ELR (cell line): Measurements from ENCODE around the gene NSMCE1.
"Not testable (repeated sequence)": the region's sequence is repeated elsewhere in the genome, so short reads cannot be mapped to it uniquely, and the experiment has no call there.

Experiments
- DNase-seq: peaks from one replicate; pipeline ENCODE4 v3.0.0-alpha.2; 2015; ENCODE audit warnings: low read depth

NSMCE1 gene

DNA sequence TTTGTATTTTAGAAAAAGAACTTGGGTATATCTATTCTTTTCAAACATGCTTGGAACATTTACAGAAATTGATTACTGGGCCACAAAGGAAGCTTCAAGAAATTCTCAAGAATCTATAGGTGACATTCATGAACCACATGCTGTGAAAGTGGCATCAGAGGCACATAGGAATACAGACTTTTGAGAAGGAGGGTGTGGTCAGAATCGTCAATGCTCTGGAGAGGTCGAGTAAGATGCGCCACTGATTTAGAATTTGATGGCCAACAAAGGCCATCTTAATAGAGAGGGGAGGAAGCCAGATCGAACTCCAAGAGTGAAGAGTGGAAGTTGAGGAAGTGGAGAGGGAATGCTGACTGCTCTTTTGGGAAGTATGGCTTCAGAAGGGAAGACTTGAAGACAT is 3.5 kb upstream of the NSMCE1 start:
- DNase-seq = no peak

DNA sequence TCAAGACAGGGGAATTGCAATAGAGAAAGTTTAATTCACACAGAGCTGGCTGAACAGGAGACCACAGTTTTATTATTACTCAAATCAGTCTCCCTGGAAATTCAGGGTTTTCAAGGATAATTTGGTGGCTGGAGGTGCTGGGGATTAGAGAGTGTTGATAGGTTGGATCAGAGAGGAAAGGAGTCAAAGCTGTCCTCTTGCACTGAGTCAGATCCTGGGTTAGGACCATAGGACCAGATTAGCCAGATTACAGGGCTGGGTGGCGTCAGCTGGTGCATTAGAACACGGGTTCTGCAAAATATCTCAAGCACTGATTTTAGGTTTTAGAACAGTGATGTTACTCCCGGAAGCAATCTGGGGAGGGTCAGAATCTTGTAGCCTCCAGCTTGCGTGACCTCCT is 1.8 kb upstream of the NSMCE1 start:
- DNase-seq = no peak

DNA sequence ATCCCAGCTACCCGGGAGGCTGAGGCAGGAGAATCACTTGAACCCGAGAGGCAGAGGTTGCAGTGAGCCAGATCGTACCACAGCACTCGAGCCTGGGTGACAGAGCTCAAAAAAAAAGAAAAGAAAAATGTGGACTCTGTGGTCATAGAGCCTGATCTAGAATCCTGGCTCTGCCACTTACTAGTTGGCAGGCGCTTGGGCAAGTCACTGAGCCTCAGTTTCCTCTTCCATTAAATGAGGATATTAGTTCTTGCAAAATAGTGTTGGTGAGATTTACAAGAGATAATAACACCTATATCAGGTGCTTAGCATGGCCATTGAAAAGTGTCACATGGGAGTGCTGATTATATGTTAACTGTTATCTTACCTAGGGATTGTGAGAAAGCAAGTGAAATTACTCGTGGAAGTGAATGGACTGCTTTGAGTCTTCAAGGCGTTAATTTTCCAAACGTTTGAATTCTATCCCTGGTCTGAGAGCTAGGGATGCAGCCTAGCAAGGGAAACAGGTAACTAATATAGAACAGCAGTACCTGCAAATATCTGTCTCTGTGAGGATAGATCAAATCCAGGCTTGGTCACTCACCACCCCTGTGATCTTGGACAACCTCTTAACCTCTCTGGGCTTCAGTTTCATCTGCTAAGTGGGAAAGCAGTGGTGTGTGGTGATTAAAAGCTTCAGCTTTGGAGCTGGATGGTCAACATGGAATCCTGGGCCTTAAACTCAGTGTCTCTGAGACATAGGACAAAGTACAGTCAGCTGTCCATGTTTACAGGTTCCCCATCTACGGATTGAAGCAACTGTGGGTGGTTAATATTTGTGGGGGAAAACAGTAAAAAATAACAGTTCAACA is 953 bp upstream of the NSMCE1 start:
- DNase-seq = no peak

GRCh38 chr16:27267037-27267677 is 1.4 kb downstream of the NSMCE1 start:
- DNase-seq = no peak

DNA sequence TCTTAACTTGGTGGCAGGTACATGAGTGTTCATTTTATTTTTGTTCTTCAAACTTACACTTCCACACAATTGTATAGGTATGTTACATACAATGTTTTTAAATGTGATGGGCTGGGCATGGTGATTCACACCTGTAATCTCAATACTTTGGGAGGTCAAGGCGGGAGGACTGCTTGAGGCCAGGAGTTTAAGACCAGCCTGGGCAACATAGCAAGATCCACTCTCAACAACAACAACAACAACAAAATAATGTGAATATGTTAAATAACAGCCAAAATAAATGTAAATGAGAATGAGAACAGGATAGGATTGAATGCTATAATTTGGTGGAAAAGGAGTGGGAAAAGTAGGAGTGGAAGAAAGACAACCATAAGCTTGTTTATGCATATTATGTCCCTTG is 2.6 kb downstream of the NSMCE1 start:
- DNase-seq = no peak

DNA sequence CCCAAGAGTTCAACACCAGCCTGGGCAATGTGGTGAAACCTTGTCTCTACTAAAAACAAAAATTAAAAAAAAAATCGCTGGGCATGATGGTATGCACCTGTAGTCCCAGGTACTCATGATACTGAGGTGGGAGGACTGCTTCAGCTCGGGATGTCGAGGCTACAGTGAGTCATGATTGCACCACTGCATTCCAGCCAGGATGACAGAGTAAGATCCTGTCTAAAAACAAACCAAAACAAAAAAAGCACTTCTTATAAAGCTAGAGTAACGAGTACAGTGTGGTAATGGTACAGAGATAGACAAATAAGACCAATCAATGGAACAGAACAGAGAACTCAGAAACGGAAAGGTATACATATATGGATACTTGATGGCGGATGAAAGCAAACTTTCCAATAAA is 4.4 kb downstream of the NSMCE1 start:
- peak; percentile 82 for DNase-seq

DNA sequence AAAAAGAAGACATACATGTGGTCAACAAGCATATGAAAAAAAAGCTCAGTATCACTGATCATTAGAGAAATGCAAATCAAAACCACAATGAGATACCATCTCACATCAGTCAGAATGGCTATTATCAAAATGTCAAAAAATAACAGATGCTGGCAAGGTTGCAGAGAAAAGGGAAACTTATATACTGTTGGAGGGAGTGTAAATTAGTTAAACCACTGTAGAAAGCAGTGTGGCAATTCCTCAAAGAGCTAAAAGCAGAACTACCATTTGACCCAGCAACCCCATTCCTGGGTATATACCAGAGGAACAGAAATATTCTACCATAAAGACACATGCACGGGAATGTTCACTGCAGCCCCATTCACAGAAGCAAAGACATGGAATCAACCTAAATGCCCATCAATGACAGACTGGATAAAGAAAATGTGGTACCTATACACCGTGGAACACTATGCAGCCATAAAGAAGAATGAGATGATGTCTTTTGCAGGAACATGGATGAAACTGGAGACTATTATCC is 5.6 kb downstream of the NSMCE1 start:
- not testable (repeated sequence) for DNase-seq

DNA sequence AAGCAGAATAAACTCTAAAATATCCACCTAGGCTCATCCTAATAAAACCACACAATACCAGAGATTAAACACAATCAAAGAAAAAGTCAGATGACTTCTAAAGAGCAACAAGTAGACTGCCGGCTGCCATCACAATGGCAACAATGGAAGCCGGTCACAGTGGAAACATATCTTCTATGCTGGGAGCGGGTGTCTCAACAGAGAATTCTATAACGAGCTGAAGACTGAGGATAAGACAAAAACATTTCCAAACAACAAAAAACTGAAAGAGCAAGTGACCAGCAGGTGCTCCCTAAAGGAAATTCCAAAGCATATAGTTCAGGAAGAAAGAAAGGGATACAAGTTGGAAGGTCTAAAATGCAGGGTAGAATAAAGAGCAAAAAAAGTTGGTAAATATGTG is 8.9 kb downstream of the NSMCE1 start:
- no peak for DNase-seq

DNA sequence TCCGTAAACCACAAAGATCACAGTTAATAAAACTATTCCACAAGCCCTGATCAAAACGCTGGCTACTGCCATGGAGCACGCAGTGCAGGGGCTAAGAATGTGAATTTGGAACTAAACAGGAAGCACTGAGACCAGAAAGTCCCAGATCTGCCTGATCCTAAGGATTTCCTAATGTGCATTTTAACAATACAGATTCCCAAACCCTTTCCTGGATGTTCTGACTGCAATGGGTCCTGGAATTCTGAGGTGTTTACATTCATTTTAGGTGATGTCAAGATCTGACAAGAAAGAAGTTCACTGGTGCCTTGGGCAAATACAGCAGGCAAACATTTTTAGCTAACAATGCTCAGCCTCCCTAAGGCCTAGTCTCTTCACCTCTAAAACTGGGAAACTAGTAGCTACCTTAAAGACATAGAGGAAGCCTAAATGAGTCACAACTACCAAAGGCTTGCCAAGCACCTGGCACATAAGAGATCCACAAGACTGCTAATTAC is 10.3 kb downstream of the NSMCE1 start:
- no peak for DNase-seq

- no peak for DNase-seq
Observed at GRCh38 chr16:27257271-27257670, 11.3 kb downstream of the NSMCE1 start.

DNA sequence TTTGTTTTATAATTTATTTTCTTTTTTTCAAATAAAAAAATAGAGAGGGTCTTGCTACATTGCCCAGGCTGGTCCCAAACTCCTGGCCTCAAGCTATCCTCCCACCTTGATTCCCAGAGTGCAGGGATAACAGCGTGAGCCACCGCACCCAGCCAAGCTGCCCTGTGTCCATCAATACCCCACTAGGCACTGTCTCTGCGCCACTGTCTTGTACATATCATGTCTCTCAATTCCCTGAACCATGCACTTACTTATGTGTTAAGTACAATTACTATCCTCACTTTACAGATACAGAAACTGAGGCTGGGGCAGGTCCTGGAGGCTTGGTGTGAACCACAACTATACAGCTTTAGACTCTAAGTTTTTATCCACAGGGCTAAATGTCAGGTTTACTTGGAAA is 11.7 kb downstream of the NSMCE1 start:
- no peak for DNase-seq

DNA sequence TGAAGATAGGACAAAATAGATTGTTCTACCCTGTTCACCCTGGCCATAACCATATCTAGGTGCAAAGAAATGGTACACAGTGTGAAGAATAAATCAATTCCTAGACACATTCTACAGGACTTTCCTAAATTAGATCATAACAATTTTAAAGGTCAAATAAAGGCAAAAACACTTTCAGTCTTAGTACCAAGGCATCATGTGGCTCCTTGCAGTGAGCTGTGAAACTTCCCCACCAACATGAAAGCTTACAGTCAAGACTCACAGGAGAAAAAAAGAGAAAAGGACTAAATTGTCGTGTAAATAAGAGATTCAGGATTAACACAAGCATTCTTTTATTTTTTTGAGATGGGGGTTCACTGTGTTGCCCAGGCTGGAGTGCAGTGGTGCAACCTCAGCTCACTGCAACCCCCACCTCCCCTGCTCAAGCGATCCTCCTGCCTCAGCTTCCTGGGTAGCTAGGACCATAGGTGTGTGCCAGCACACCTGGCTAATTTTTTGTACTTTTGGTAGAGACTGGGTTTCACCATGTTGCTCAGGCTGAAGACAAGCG is 14.2 kb downstream of the NSMCE1 start:
- no peak for DNase-seq

- DNase-seq = peak; percentile 92
Observed at GRCh38 chr16:27253526-27253930, 15.0 kb downstream of the NSMCE1 start.

DNA sequence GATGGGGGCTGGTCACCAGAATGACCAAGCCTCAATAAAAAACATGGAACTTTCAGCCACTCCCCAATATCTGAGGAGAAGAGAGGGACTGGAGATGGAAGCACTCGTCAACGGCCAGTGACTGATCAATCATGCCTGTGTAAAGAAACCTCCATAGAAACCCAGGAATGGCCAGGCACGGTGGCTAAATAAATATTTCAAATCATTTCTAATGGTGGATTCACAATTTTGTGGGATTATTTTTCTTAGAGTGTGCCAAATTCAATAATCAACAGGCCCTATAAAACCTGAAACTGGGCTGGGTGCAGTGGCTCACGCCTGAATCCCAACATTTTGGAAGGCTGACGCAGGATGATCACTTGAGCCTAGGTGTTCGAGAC is 16.4 kb downstream of the NSMCE1 start:
- no peak for DNase-seq

DNA sequence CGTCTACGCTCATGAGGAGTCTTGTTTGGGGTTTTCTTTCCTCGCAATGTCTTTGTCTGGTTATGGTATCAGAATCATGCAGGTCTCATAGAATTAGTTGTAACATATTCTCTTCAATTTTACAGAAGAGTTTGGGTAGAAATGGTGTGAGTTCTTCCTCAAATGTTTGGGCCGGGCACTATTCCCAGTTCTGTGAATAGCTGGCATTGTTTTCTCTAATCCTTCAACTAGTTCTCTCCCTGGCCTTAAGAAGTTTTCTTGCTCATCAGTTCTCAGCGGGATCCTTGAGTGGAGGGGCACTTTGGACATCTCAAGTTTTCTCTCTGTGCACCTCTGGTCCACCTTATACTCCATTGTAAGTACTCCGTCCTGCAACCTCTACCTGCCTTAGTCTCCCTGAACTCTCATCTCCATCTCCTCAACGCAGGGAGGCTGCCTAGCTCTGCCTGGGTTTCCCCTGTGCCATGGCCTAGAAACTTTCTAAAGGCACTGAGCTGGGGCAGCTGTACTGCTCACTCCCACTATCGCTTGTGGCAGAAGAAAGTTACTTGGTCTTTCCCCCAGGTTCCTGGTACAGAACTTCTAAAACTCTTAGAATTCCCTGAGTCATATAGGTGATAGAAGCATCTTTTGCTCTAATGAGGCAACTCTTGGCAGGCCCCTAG is 16.9 kb downstream of the NSMCE1 start:
- no peak for DNase-seq

DNA sequence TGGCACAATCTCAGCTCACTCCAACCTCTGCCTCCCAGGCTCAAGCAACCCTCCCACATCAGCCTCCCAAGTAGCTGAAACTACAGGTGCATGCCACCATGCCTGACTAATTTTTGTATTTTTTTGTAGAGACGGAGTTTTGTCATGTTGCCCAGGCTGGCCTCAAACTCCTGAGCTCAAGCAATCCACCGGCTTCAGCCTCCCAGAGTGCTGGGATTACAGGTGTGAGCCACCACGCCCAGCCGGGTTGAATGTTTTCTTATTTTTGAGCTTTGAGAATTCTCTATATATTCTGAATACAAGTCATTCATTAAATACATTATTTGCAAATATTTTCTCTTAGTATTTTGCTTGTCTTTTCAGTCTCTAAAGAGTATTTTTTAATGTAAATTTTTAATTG is 19.7 kb downstream of the NSMCE1 start:
- DNase-seq = not testable (repeated sequence)

DNA sequence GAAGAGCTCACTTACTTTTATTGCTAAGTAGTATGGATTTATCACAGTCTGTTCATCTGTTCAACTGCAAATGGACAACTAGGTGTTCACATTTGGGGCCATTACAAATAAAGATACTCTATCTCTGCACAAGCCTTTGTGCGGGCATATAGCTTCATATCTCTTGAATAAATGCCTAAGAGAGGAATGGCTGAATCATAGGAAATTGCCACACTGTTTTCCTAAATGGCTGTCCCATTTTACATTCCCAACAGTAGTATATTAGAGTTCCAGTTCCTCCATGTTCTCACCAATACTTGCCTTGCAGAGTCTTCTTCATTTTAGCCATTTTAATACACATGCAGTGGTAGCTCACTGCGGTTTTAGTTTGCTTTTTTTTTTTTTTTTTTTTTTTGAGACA is 20.5 kb downstream of the NSMCE1 start:
- DNase-seq = no peak

DNA sequence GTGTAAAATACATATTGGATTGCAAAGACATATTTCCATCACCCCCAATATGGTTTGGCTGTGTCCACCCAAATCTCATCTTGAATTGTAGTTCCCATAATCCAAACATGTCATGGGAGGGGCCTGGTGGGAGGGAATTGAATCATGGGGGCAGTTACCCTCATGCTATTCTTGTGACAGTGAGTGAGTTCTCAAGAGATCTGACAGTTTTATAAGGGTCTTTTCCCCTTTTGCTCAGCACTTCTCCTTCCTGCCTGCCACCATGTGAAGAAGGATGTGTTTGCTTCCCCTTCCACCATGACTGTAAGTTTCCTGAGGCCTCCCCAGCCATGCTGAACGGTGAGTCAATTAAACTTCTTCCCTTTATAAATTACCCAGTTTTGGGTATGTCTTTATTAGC is 21.5 kb downstream of the NSMCE1 start:
- not testable (repeated sequence) for DNase-seq

DNA sequence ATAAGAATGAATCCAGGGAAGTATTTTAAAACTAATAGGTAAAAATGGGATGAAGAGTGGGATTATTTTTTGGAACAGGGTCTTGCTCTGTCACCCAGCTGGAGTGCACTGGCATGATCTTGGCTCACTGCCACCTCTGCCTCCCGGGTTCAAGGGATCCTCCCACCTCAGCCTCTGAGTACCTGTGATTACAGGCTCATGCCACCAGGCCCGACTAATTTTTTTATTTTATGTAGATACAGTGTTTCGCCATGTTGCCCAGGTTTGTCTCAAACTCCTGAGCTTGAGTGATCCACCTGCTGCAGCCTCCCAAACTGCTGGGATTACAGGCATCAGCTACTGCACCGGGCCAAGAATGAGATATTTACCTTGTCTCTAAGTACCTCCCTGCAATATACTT is 22.1 kb downstream of the NSMCE1 start:
- no peak for DNase-seq

GRCh38 chr16:27245276-27246172 is 23.0 kb downstream of the NSMCE1 start:
- DNase-seq = peak; percentile 38

DNA sequence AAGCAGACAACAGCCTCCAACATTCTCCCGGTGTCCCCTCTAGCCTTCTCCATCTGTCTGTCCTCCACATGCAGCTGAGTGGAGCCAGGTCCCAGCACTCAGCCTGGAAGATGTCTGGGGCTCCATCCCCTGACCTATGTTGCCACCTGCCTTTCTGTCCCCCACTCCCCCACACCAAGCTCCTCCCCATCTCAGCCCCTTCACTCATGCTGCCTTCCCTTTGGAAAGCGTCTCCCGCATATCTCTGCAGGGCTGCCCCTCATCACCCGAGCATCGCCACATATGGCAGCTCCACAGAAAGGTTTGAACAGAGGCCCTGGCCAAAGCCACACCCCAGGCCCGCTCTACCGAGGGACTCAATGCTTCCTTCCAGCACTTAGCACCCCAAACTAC is 24.2 kb downstream of the NSMCE1 start:
- DNase-seq = no peak
